Duodenal mucosa (tissue), 2 donors: ENCODE data around the gene AK9.

ENCODE experiments used
- H3K27ac ChIP-seq: one replicate; pipeline ENCODE4 v1.7.0; 2013; ENCODE audit warnings: low read depth, low read length
- H3K27me3 ChIP-seq, 2 donors: one replicate each; pipeline ENCODE4 v1.7.0; 2013; ENCODE audit warnings: low read length in 2 of 2, control low read depth in 1 of 2; ENCODE audit not compliant: insufficient read depth in 2 of 2, control insufficient read depth in 1 of 2
- H3K36me3 ChIP-seq, 2 donors: one replicate each; pipeline ENCODE4 v1.7.0; 2013; ENCODE audit warnings: low read length in 2 of 2, control low read depth in 1 of 2; ENCODE audit not compliant: insufficient read depth in 2 of 2, control insufficient read depth in 1 of 2
- H3K4me1 ChIP-seq, 2 donors: one replicate each; pipeline ENCODE4 v1.7.0; 2013; ENCODE audit warnings: low read length in 2 of 2, control low read depth in 1 of 2; ENCODE audit not compliant: insufficient read depth in 2 of 2, control insufficient read depth in 1 of 2
- H3K4me3 ChIP-seq, 2 donors: one replicate each; pipeline ENCODE4 v1.7.0; 2013; ENCODE audit warnings: low read length in 2 of 2, low read depth in 1 of 2
- H3K9ac ChIP-seq, 2 donors: one replicate each; pipeline ENCODE4 v1.7.0; 2013; ENCODE audit warnings: low read length in 2 of 2, low read depth in 1 of 2
- H3K9me3 ChIP-seq, 2 donors: one replicate each; pipeline ENCODE4 v1.7.0; 2013; ENCODE audit warnings: low read length in 2 of 2, control low read depth in 1 of 2; ENCODE audit not compliant: control insufficient read depth in 1 of 2

The AK9 gene

DNA sequence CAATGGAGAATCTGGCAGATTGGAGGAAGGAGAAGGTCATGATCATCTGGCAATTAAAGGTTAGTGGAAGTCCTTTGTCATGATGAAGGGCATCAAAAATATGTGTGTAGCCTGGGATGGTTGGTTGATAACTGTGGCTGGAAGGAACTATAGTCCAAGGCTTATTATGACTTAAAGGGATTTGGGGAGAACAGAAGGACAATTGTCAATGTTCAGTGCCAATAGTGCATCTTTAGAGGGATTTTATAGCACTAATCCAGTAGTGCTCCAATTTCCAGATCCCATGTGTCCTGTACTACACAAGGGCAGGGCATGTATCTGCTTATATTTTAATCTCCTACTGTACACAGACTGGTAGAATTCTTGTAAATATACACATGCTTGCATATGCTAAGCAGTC lies 203.0 kb downstream of the AK9 start:
- Histone ChIP-seq H3K4me1 (peaks cover 3 to 7% of the 10 kb centered on the region in 2 donors), H3K4me3 (no peak overlapping the region), H3K27me3 (no peaks in the 10 kb centered on the region), H3K9ac (no peak overlapping the region), H3K36me3 (no peaks in the 10 kb centered on the region), H3K9me3 (no peaks in the 10 kb centered on the region), H3K27ac (no peak overlapping the region)

DNA sequence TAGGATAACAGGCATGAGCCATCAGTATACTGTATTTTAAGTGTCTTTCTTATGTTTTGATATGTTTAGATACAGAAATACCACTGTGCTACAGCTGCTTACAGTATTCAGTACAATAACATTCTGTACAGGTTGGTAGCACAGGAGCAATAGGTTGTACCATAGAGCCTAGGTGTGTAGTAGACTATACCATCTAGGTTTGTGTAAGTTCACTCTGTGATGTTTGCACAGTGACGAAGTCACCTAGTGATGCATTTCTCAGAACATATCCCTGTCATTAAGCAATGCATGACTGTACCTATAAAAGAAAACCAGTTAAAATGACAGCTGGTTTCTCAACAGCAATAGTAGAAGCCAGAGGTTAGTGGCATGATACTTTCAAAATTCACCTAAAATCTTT lies 204.9 kb downstream of the AK9 start:
- Histone ChIP-seq H3K27ac (no peak overlapping the region), H3K4me3 (no peak overlapping the region), H3K4me1 (peaks cover 16 to 19% of the 10 kb centered on the region in 2 donors), H3K9ac (no peak overlapping the region), H3K36me3 (peaks cover under 1 to 4% of the 10 kb centered on the region in 2 donors), H3K27me3 (no peaks in the 10 kb centered on the region), H3K9me3 (no peaks in the 10 kb centered on the region)

- H3K4me1 ChIP-seq, result peaks cover 23 to 26% of the 10 kb centered on the region in 2 donors
- H3K27me3 ChIP-seq, result no peaks in the 10 kb centered on the region
- peaks cover 4 to 7% of the 10 kb centered on the region in 2 donors for H3K36me3 ChIP-seq
- no peak overlapping the region for H3K4me3 ChIP-seq
- H3K9ac ChIP-seq, result no peak overlapping the region
- no peaks in the 10 kb centered on the region for H3K9me3 ChIP-seq
- H3K27ac ChIP-seq, result no peak overlapping the region
Measured at GRCh38 chr6:109485266-109485935, 205.6 kb downstream of the AK9 start.

GRCh38 chr6:109484122-109484521 lies 206.9 kb downstream of the AK9 start:
- H3K27ac ChIP-seq, result no peak overlapping the region
- peaks cover 4 to 8% of the 10 kb centered on the region in 2 donors for H3K36me3 ChIP-seq
- H3K4me1 ChIP-seq, result peaks cover 34 to 35% of the 10 kb centered on the region in 2 donors
- H3K9ac ChIP-seq, result no peak overlapping the region
- no peaks in the 10 kb centered on the region for H3K27me3 ChIP-seq
- H3K9me3 ChIP-seq, result no peaks in the 10 kb centered on the region
- peak overlapping the region in 1 of 2 donors; percentile 71 for H3K4me3 ChIP-seq

DNA sequence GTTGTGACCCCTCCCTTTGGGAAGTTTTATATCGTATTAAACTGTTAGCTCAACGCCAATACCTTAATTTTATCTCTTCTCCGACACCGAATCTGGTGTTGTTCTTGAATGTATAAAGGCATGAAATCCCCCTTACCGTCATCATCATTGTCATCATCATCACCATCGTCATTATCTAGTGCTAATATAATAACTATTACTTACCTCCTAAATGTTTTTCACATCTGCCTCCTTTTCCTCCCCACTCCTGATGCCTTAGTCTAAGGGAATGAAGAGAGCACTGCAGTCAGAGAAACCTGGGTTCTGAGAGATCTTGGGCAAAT lies 207.3 kb downstream of the AK9 start:
- Histone ChIP-seq H3K4me3 (peak overlapping the region; percentile 58 to 71), H3K36me3 (peaks cover 4 to 8% of the 10 kb centered on the region in 2 donors), H3K9ac (peak overlapping the region; percentile 12 to 37), H3K27ac (no peak overlapping the region), H3K27me3 (no peaks in the 10 kb centered on the region), H3K9me3 (no peaks in the 10 kb centered on the region), H3K4me1 (peaks cover 37 to 39% of the 10 kb centered on the region in 2 donors)

DNA sequence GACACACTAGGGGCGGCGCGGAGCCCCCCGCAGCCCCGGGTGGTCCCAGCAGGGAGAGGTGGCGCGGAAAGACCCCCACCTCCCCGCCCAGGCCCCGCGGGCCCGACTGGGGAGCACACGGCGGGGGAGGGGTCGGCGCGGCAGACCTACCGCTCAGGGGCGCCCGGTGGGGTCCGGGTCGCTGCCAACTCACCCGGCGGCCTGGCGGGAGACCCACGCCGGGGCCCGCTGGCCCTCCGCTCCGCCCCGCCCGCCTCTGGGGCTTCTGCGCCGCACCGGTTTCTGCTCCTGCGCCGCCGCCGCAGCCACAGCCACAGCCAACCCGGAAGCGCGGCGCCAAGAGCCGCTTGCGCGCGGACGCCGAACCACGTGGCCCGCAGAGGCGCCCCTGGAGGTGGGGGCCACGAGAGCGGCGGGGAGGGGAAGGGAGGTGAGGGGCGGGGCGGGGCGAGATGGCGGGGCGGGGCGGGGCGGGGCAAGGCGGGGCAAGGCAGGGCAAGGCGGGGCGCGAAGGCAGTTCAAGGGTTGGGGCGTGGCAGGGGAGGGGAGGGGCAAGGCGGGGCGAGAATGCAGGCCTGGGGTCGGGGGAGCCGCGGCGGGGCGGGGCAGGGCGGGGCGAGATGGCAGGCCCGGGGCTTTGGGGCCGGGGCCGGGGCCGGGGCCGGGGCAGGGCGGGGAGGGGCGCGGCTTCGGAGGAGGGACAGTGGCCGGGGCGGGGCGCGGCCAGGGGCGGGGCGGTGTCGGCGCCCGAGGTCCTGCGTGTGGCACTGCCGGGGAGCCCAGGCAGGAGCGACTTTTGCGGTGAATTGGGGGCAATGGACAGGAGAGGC lies 207.9 kb downstream of the AK9 start, which contains the start of gene ZBTB24:
Gene ZBTB24 (minus strand): TSS at position 315 of the 830 bp plus-strand sequence. CDS start 1,193 bp downstream, outside the sequence.
- H3K27me3 ChIP-seq, result no peaks in the 10 kb centered on the region
- peaks cover 42% of the 10 kb centered on the region in 2 donors for H3K4me1 ChIP-seq

GRCh38 chr6:109480993-109481480 lies 210.0 kb downstream of the AK9 start:
- Histone ChIP-seq H3K36me3 (peaks cover 8 to 11% of the 10 kb centered on the region in 2 donors), H3K4me3 (peak overlapping the region; percentile 23 to 65), H3K9me3 (no peaks in the 10 kb centered on the region), H3K9ac (no peak overlapping the region), H3K27me3 (no peaks in the 10 kb centered on the region), H3K4me1 (peaks cover 47 to 51% of the 10 kb centered on the region in 2 donors), H3K27ac (no peak overlapping the region)

More for the DNA sequence above, 207.9 kb downstream of the AK9 start, which contains the start of gene ZBTB24:
- peak within 1 kb of the TSS; percentile 21 to 60 for H3K9ac ChIP-seq
- peak within 1 kb of the TSS; percentile 67 for H3K27ac ChIP-seq
- no peaks in the 10 kb centered on the region for H3K9me3 ChIP-seq
- H3K36me3 ChIP-seq, result peaks cover 4 to 8% of the 10 kb centered on the region in 2 donors
- peak within 1 kb of the TSS; percentile 65 to 77 for H3K4me3 ChIP-seq

DNA sequence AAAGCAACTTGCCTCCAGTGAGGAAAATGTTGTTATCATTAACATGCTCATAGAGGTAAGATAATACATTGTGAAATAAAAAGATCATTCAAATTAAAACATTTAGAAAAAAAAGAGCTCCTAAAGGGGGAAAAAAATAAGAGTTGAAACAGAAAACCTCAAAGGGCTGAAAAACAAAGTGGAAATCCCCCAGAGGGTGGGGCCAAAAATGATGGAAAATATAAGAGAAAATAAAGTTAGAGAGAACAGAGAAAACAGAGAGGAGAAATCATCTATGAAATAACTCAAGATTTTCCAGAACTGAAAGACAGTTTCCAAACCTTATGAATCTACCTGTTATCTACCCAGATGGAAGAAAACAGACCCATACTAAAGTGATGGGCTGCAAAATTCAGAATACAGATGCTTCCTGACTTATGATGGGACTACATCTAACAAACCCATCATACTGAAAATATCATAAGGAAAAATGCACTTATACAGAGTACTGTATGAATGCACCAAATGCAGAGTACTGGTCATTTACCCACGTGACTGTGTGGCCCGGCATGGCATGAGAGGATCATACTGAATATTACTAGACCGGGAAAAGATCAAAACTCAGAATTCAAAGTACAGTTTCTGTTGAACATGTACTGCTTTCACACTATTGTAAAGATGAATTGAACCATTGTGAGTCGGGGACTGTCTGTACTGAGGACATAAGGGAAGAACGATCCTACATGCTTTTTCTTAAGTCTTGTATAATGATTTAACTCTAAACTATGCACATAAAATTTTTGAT lies 212.0 kb downstream of the AK9 start:
- H3K4me3 ChIP-seq, result peak overlapping the region; percentile 37 to 50

DNA sequence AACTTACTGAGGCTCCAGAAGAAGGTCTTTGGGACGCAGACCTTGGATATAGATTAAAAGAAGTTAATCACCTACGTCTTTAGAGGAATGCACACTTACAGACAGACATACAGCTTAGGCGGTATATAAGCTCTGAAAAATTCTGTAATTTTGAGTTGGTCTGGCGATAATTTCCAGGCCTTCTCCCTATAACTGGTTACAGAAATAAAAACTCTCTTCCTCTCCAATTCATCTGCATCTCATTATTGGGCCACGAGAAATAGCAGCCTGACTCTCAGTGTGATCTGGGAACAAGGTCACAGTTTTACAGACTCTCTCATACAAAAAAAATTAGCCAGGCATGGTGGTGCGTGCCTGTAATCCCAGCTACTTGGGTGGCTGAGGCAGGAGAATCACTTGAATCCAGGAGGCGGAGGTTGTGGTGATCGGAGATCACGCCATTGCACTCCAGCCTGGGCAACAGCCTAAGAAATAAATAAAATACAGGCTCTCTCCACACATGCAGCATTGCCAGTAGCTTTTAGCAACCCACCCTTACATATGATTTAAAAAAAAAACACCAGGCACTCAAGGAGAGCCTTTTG lies 212.7 kb downstream of the AK9 start:
- peaks cover 44% of the 10 kb centered on the region in 2 donors for H3K4me1 ChIP-seq
- H3K4me3 ChIP-seq, result peak overlapping the region in 1 of 2 donors; percentile 37
- H3K36me3 ChIP-seq, result peaks cover 14 to 36% of the 10 kb centered on the region in 2 donors
- H3K27ac ChIP-seq, result no peak overlapping the region
- H3K9ac ChIP-seq, result no peak overlapping the region
- no peaks in the 10 kb centered on the region for H3K9me3 ChIP-seq
- no peaks in the 10 kb centered on the region for H3K27me3 ChIP-seq

More for the DNA sequence above, 212.0 kb downstream of the AK9 start:
- no peaks in the 10 kb centered on the region for H3K9me3 ChIP-seq
- H3K27me3 ChIP-seq, result no peaks in the 10 kb centered on the region
- no peak overlapping the region for H3K27ac ChIP-seq
- H3K9ac ChIP-seq, result no peak overlapping the region
- H3K4me1 ChIP-seq, result peaks cover 47 to 48% of the 10 kb centered on the region in 2 donors
- peaks cover 11 to 28% of the 10 kb centered on the region in 2 donors for H3K36me3 ChIP-seq
